Skeletal muscle satellite cell (primary cell): ENCODE measurements around the gene SLC16A12.
"Not testable (repeated sequence)": the region's sequence is repeated elsewhere in the genome, so short reads cannot be mapped to it uniquely, and the experiment has no call there.

Experiments
- H3K27me3 ChIP-seq: 2 replicates; pipeline ENCODE4 v1.7.0; 2013; ENCODE audit warnings: low read length; ENCODE audit not compliant: control insufficient read depth, insufficient read depth
- H3K36me3 ChIP-seq: 2 replicates; pipeline ENCODE4 v1.7.0; 2013; ENCODE audit warnings: mild to moderate bottlenecking, control low read depth, low read length; ENCODE audit not compliant: insufficient read depth
- H3K4me1 ChIP-seq: 2 replicates; pipeline ENCODE4 v1.7.0; 2013; ENCODE audit warnings: low read length; ENCODE audit not compliant: control insufficient read depth, insufficient read depth
- H3K4me2 ChIP-seq: 2 replicates; pipeline ENCODE4 v1.7.0; 2013; ENCODE audit warnings: mild to moderate bottlenecking, low read length
- H3K4me3 ChIP-seq: 2 replicates; pipeline ENCODE4 v1.7.0; 2013; ENCODE audit warnings: low read length
- H3K9ac ChIP-seq: 2 replicates; pipeline ENCODE4 v1.7.0; 2013; ENCODE audit warnings: mild to moderate bottlenecking, low read depth, low read length, moderate library complexity
- H3K9me3 ChIP-seq: replicated peaks from 2 replicates; pipeline ENCODE4 v1.7.0; 2013; ENCODE audit warnings: mild to moderate bottlenecking, control low read depth, low read length

Gene SLC16A12

GRCh38 chr10:89465196-89465595 lies 70.2 kb downstream of the SLC16A12 start:
- H3K27me3 ChIP-seq = no peaks in the 10 kb centered on the region
- peaks cover 32% of the 10 kb centered on the region for H3K4me1 ChIP-seq
- H3K4me2 ChIP-seq = no peak overlapping the region
- H3K9me3 ChIP-seq = no peaks in the 10 kb centered on the region
- H3K4me3 ChIP-seq = no peak overlapping the region
- no peak overlapping the region for H3K9ac ChIP-seq
- H3K36me3 ChIP-seq = no peaks in the 10 kb centered on the region

- peaks cover 24% of the 10 kb centered on the region for H3K4me1 ChIP-seq
- H3K9ac ChIP-seq = no peak overlapping the region
- no peaks in the 10 kb centered on the region for H3K36me3 ChIP-seq
- H3K4me3 ChIP-seq = no peak overlapping the region
- H3K9me3 ChIP-seq = no peaks in the 10 kb centered on the region
- H3K27me3 ChIP-seq = no peaks in the 10 kb centered on the region
- H3K4me2 ChIP-seq = no peak overlapping the region
Measured at GRCh38 chr10:89463846-89464537, 71.4 kb downstream of the SLC16A12 start.

GRCh38 chr10:89458784-89459183 lies 76.6 kb downstream of the SLC16A12 start:
- Histone ChIP-seq H3K9me3 (no peaks in the 10 kb centered on the region), H3K4me2 (peak overlapping the region; percentile 70), H3K36me3 (no peaks in the 10 kb centered on the region), H3K9ac (peak overlapping the region; percentile 41), H3K4me1 (peaks cover 18% of the 10 kb centered on the region), H3K27me3 (no peaks in the 10 kb centered on the region), H3K4me3 (no peak overlapping the region)

GRCh38 chr10:89458291-89458690 lies 77.1 kb downstream of the SLC16A12 start:
- peak overlapping the region; percentile 41 for H3K9ac ChIP-seq
- peaks cover 18% of the 10 kb centered on the region for H3K4me1 ChIP-seq
- peak overlapping the region; percentile 70 for H3K4me2 ChIP-seq
- H3K27me3 ChIP-seq = no peaks in the 10 kb centered on the region
- no peaks in the 10 kb centered on the region for H3K9me3 ChIP-seq
- H3K4me3 ChIP-seq = peak overlapping the region; percentile 36
- H3K36me3 ChIP-seq = no peaks in the 10 kb centered on the region

- no peaks in the 10 kb centered on the region for H3K36me3 ChIP-seq
- no peak overlapping the region for H3K9ac ChIP-seq
- H3K4me3 ChIP-seq = no peak overlapping the region
- peaks cover 18% of the 10 kb centered on the region for H3K4me1 ChIP-seq
- H3K9me3 ChIP-seq = no peaks in the 10 kb centered on the region
- H3K4me2 ChIP-seq = no peak overlapping the region
- no peaks in the 10 kb centered on the region for H3K27me3 ChIP-seq
Measured at GRCh38 chr10:89454561-89455347, 80.6 kb downstream of the SLC16A12 start.

GRCh38 chr10:89452193-89452592 lies 83.2 kb downstream of the SLC16A12 start:
- Histone ChIP-seq H3K9ac (no peak overlapping the region), H3K27me3 (no peaks in the 10 kb centered on the region), H3K4me2 (no peak overlapping the region), H3K36me3 (no peaks in the 10 kb centered on the region), H3K4me3 (no peak overlapping the region), H3K4me1 (no peaks in the 10 kb centered on the region), H3K9me3 (no peaks in the 10 kb centered on the region)

- Histone ChIP-seq H3K36me3 (no peaks in the 10 kb centered on the region), H3K9ac (no peak overlapping the region), H3K4me1 (no peaks in the 10 kb centered on the region), H3K9me3 (no peaks in the 10 kb centered on the region), H3K4me3 (no peak overlapping the region), H3K27me3 (no peaks in the 10 kb centered on the region), H3K4me2 (no peak overlapping the region)
Measured at GRCh38 chr10:89450901-89451300, 84.5 kb downstream of the SLC16A12 start.

- H3K9me3 ChIP-seq, H3K4me3 ChIP-seq, H3K4me2 ChIP-seq, H3K36me3 ChIP-seq, H3K4me1 ChIP-seq, H3K27me3 ChIP-seq, H3K9ac ChIP-seq: not testable (repeated sequence)
Measured at GRCh38 chr10:89444819-89445218, 90.6 kb downstream of the SLC16A12 start.

GRCh38 chr10:89442289-89442688 lies 93.1 kb downstream of the SLC16A12 start:
- Histone ChIP-seq H3K4me1 (no peaks in the 10 kb centered on the region), H3K4me3 (no peak overlapping the region), H3K9me3 (no peaks in the 10 kb centered on the region), H3K9ac (no peak overlapping the region), H3K27me3 (no peaks in the 10 kb centered on the region), H3K36me3 (no peaks in the 10 kb centered on the region), H3K4me2 (no peak overlapping the region)

GRCh38 chr10:89440226-89441009 lies 95.0 kb downstream of the SLC16A12 start:
- H3K9ac ChIP-seq = no peak overlapping the region
- H3K4me1 ChIP-seq = no peaks in the 10 kb centered on the region
- H3K4me3 ChIP-seq = no peak overlapping the region
- no peaks in the 10 kb centered on the region for H3K36me3 ChIP-seq
- no peaks in the 10 kb centered on the region for H3K27me3 ChIP-seq
- H3K4me2 ChIP-seq = no peak overlapping the region
- H3K9me3 ChIP-seq = no peaks in the 10 kb centered on the region

GRCh38 chr10:89438525-89438924 lies 96.9 kb downstream of the SLC16A12 start:
- Histone ChIP-seq H3K4me2 (no peak overlapping the region), H3K27me3 (no peaks in the 10 kb centered on the region), H3K36me3 (no peaks in the 10 kb centered on the region), H3K9ac (no peak overlapping the region), H3K4me1 (no peaks in the 10 kb centered on the region), H3K4me3 (no peak overlapping the region), H3K9me3 (no peaks in the 10 kb centered on the region)
